Smooth muscle cell (in vitro differentiated cells): Measurements from ENCODE around the gene HGF. TPM values are rescaled to one million over a fixed set of nuclear protein-coding genes. Genes with fewer than 3 reads are reported as not detected.

ENCODE experiments used
- DNase-seq: peaks from one replicate; lab custom pipeline; 2025; ENCODE audit not compliant: unreplicated experiment; lab: John Stamatoyannopoulos, UW
- H2AFZ ChIP-seq: fragments of 200-600 bp; sonication (generic); 2 replicates; pipeline ENCODE4 v1.6.0; 2016; ENCODE audit warnings: antibody characterized with exemption, low read depth, mild to moderate bottlenecking
- H3F3A ChIP-seq: fragments of 200-600 bp; sonication (generic); 2 replicates; pipeline ENCODE4 v1.6.0; 2017; ENCODE audit warnings: antibody characterized with exemption, low read depth
- H3K27ac ChIP-seq: fragments of 200-600 bp; sonication (generic); 2 replicates; pipeline ENCODE4 v1.5.1; 2016; ENCODE audit warnings: low read depth, mild to moderate bottlenecking
- H3K27me3 ChIP-seq: fragments of 200-600 bp; sonication (generic); 2 replicates; pipeline ENCODE4 v1.6.1; 2016; ENCODE audit warnings: low read depth, mild to moderate bottlenecking
- H3K36me3 ChIP-seq: fragments of 200-600 bp; sonication (generic); 2 replicates; pipeline ENCODE4 v1.5.1; 2016; ENCODE audit warnings: low read depth
- H3K4me1 ChIP-seq: fragments of 200-600 bp; sonication (generic); 2 replicates; pipeline ENCODE4 v1.5.1; 2016; ENCODE audit warnings: low read depth
- H3K4me2 ChIP-seq: fragments of 200-600 bp; sonication (generic); 2 replicates; pipeline ENCODE4 v1.6.0; 2016; ENCODE audit warnings: mild to moderate bottlenecking
- H3K4me3 ChIP-seq: fragments of 200-600 bp; sonication (generic); 2 replicates; pipeline ENCODE4 v1.5.1; 2016; ENCODE audit warnings: mild to moderate bottlenecking
- H3K79me2 ChIP-seq: fragments of 200-600 bp; sonication (generic); 2 replicates; pipeline ENCODE4 v1.6.0; 2016; ENCODE audit warnings: low read depth, mild to moderate bottlenecking
- H3K9ac ChIP-seq: fragments of 200-600 bp; sonication (generic); 2 replicates; pipeline ENCODE4 v1.6.0; 2016; ENCODE audit warnings: low read depth
- H3K9me3 ChIP-seq: fragments of 200-600 bp; sonication (generic); replicated peaks from 2 replicates; pipeline ENCODE4 v1.5.1; 2016; ENCODE audit warnings: low read depth
- H4K20me1 ChIP-seq: fragments of 200-600 bp; sonication (generic); 2 replicates; pipeline ENCODE4 v1.6.0; 2016; ENCODE audit warnings: low read depth
- WGBS: methylation state at CpG from one replicate; pipeline ENCODE4 v1.1.7; 2016; ENCODE audit warnings: low lambda C conversion rate; 5-methylcytosine and 5-hydroxymethylcytosine counted together
- polyA plus RNA-seq: library from polyadenylated mRNA; unstranded; fragments of >200 nt; fragmentation: Nextera tagmentation; extraction: Ambion mirVana; gene quantifications from 2 replicates; pipeline ENCODE4 v1.2.1, GENCODE V29; 2016
- total RNA-seq: library from RNA; depleted of rRNA; stranded (reverse); fragments of >200 nt; gene quantifications from 2 replicates; pipeline ENCODE4 v1.2.3, GENCODE V29; 2014
- TF ChIP-seq, protein P1 (sequence below): fragments of 200-600 bp; sonication (generic); IDR thresholded peaks from 2 replicates; pipeline ENCODE4 v1.5.1; 2017; ENCODE audit warnings: borderline replicate concordance, mild to moderate bottlenecking, antibody characterized with exemption; ENCODE audit not compliant: insufficient read depth, poor library complexity, severe bottlenecking

HGF gene
- total and polyA plus RNA-seq, 2 experiments from 2014 or later: 15.4 to 43.6 TPM

GRCh38 chr7:81790120-81790500, 20.3 kb upstream of the HGF start:
- no peak for DNase-seq
- Histone ChIP-seq H3K9me3 (no peaks in the 10 kb centered on the region), H4K20me1 (no peaks in the 10 kb centered on the region), H3K27ac (peak overlapping the region; percentile 40), H3K79me2 (no peaks in the 10 kb centered on the region), H3K27me3 (no peaks in the 10 kb centered on the region), H3K9ac (no peak overlapping the region), H2AFZ (peak overlapping the region; percentile 66), H3K36me3 (no peaks in the 10 kb centered on the region), H3F3A (peaks cover 4% of the 10 kb centered on the region), H3K4me1 (peaks cover 7% of the 10 kb centered on the region), H3K4me2 (peak overlapping the region; percentile 23), H3K4me3 (no peak overlapping the region)
- TF ChIP-seq, protein P1, sequence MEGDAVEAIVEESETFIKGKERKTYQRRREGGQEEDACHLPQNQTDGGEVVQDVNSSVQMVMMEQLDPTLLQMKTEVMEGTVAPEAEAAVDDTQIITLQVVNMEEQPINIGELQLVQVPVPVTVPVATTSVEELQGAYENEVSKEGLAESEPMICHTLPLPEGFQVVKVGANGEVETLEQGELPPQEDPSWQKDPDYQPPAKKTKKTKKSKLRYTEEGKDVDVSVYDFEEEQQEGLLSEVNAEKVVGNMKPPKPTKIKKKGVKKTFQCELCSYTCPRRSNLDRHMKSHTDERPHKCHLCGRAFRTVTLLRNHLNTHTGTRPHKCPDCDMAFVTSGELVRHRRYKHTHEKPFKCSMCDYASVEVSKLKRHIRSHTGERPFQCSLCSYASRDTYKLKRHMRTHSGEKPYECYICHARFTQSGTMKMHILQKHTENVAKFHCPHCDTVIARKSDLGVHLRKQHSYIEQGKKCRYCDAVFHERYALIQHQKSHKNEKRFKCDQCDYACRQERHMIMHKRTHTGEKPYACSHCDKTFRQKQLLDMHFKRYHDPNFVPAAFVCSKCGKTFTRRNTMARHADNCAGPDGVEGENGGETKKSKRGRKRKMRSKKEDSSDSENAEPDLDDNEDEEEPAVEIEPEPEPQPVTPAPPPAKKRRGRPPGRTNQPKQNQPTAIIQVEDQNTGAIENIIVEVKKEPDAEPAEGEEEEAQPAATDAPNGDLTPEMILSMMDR: no peak
- 23% methylated on average over 2 of the region's 2 CpGs for WGBS

DNA sequence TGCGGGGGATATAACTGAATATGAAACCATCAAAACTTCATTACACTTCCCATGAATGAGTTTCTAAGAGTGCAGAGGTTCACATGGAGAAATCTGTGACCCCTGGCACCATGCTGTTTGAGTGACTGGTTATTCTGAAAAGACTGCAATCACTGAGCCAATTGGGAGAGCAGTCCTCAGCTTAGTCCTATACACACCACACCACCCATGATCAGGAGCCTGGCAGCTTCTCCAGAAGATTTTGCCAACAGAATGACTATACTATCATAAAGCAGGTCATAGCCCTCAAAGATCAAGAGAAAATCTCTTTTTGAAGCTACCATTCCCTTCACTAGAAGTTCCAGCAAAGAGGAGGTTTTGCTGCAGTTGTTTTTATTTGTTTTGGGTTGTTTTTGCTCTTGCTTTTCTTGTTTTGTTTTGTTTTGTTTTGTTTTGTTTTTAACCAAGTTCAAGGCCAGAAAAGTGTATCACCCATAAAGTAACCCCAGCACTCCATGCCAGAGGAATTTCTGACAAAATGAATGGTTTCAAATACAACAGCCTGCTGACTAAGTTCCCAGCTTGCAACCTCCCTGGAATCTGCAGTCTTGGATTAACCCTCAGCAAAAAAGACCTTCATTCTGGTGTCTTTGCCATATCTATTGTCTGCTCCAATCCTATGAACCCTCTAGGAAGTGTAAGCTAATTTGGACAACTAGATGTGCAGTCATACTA, 19.7 kb upstream of the HGF start:
- Histone ChIP-seq H3K4me1 (peaks cover 7% of the 10 kb centered on the region), H3K36me3 (no peaks in the 10 kb centered on the region), H3K4me2 (peak overlapping the region; percentile 23), H3K27me3 (no peaks in the 10 kb centered on the region), H3K4me3 (no peak overlapping the region), H3K9ac (no peak overlapping the region), H2AFZ (peak overlapping the region; percentile 66), H3K79me2 (no peaks in the 10 kb centered on the region), H3K27ac (peak overlapping the region; percentile 40), H3F3A (peaks cover 4% of the 10 kb centered on the region), H4K20me1 (no peaks in the 10 kb centered on the region), H3K9me3 (no peaks in the 10 kb centered on the region)
- TF ChIP-seq, protein P1: no peak
- DNase-seq: no peak
- 100% methylated on average over 1 of the region's 1 CpG for WGBS

GRCh38 chr7:81788246-81788645, 18.4 kb upstream of the HGF start:
- peaks cover 4% of the 10 kb centered on the region for H3F3A ChIP-seq
- no peak overlapping the region for H3K4me2 ChIP-seq
- WGBS: 95% methylated on average over 8 of the region's 8 CpGs
- H2AFZ ChIP-seq: no peak overlapping the region
- TF ChIP-seq, protein P1: no peak
- H3K4me1 ChIP-seq: peaks cover 7% of the 10 kb centered on the region
- H3K9ac ChIP-seq: no peak overlapping the region
- no peaks in the 10 kb centered on the region for H3K79me2 ChIP-seq
- DNase-seq: no peak
- H3K27me3 ChIP-seq: no peaks in the 10 kb centered on the region
- H3K36me3 ChIP-seq: no peaks in the 10 kb centered on the region
- H4K20me1 ChIP-seq: no peaks in the 10 kb centered on the region
- no peak overlapping the region for H3K27ac ChIP-seq
- no peak overlapping the region for H3K4me3 ChIP-seq
- no peaks in the 10 kb centered on the region for H3K9me3 ChIP-seq

- TF ChIP-seq, protein P1: no peak
- Histone ChIP-seq H3K4me1 (no peaks in the 10 kb centered on the region), H3K36me3 (no peaks in the 10 kb centered on the region), H3K27me3 (no peaks in the 10 kb centered on the region), H3K4me2 (no peak overlapping the region), H3K27ac (no peak overlapping the region), H3K9ac (no peak overlapping the region), H3F3A (no peaks in the 10 kb centered on the region), H3K9me3 (no peaks in the 10 kb centered on the region), H4K20me1 (no peaks in the 10 kb centered on the region), H3K79me2 (no peaks in the 10 kb centered on the region), H3K4me3 (no peak overlapping the region), H2AFZ (no peak overlapping the region)
- no peak for DNase-seq
Measured at GRCh38 chr7:81783818-81784217, 14.0 kb upstream of the HGF start.
